Measurements from ENCODE around the gene PDK2. TPM values are rescaled to one million over a fixed set of nuclear protein-coding genes. Genes with fewer than 3 reads are reported as not detected.
A peak's percentile ranks its signal among the peaks of the same experiment; 100 is the strongest.

The PDK2 gene
- total RNA-seq, 6 experiments from 2014 or later, result 26.6 to 35.6 (median 29.6) TPM

DNA sequence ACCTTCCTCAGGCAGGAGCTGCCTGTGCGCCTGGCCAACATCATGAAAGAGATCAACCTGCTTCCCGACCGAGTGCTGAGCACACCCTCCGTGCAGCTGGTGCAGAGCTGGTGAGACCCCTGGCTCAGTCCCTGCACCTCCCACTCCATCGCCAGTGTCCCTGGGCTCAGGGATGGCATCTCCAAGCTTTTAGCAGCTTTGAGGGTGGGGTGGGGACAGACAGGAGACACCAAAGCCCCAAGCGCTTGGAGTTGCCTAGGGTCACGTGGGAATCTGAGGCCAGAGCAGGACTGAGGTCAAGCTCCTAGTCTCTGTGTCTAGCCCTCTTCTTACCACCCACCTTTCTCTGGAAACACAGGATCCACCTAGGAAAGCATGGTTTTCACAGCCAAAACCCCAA, 2.3 kb downstream of the PDK2 start:
- Mint-ChIP-seq H3K4me1 (ENCODE audit: low read depth) (peaks cover 65% of the 10 kb centered on the region), H3K9me3 (no peaks in the 10 kb centered on the region), H3K4me3 (no peak overlapping the region), H3K27me3 (ENCODE audit: insufficient read depth) (peaks cover 26% of the 10 kb centered on the region), H3K27ac (no peak overlapping the region), H3K36me3 (ENCODE audit: low read depth) (no peaks in the 10 kb centered on the region)
- DNase-seq, result no peak
- TF ChIP-seq, protein P1, sequence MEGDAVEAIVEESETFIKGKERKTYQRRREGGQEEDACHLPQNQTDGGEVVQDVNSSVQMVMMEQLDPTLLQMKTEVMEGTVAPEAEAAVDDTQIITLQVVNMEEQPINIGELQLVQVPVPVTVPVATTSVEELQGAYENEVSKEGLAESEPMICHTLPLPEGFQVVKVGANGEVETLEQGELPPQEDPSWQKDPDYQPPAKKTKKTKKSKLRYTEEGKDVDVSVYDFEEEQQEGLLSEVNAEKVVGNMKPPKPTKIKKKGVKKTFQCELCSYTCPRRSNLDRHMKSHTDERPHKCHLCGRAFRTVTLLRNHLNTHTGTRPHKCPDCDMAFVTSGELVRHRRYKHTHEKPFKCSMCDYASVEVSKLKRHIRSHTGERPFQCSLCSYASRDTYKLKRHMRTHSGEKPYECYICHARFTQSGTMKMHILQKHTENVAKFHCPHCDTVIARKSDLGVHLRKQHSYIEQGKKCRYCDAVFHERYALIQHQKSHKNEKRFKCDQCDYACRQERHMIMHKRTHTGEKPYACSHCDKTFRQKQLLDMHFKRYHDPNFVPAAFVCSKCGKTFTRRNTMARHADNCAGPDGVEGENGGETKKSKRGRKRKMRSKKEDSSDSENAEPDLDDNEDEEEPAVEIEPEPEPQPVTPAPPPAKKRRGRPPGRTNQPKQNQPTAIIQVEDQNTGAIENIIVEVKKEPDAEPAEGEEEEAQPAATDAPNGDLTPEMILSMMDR (IDR thresholded peaks at IDR 0.05), result no peak

DNA sequence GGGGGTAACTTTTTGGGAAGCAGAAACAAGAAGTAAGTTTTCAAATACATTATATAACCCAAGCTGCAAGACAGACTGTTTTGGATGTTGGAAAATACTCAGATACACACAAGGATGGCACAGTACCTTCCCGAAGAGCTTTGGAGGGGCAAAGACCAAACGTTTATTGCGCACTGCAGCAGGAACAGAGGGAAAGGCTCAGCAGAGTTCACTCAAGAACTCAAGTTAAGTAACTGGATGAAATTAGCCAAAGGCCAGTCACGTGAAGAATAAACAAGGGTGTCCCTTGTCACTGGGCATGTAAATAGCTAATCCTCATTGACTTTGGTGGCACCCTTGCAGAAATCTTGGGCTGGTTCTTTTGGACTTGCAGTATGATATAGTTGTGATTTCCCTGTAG, 2.8 kb downstream of the PDK2 start:
- Mint-ChIP-seq H3K36me3 (ENCODE audit: low read depth) (no peaks in the 10 kb centered on the region), H3K4me3 (no peak overlapping the region), H3K9me3 (no peaks in the 10 kb centered on the region), H3K27me3 (ENCODE audit: insufficient read depth) (peaks cover 25% of the 10 kb centered on the region), H3K4me1 (ENCODE audit: low read depth) (peaks cover 64% of the 10 kb centered on the region), H3K27ac (no peak overlapping the region)
- DNase-seq, result no peak
- TF ChIP-seq, protein P1 (IDR thresholded peaks at IDR 0.05), result no peak

DNA sequence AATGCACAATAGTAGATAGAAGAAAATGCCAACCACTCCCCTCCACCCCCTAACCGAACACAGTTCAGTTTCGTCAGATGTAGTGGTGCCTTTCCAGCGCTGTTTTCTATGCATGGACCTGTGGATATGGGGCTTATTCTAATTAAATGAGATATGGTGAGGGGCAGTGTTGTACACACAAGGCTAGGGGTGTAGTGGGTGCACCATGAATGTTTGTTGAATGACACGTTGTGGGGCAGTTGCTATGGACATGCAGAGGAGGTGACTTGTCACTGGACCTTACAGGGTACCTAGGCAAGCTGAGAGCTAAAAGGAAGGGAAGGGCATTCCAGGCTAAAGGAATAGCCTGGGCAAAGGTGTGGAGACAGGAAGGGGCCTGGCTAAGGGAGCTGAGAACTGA, 3.4 kb downstream of the PDK2 start:
- Mint-ChIP-seq H3K36me3 (ENCODE audit: low read depth) (no peaks in the 10 kb centered on the region), H3K4me1 (ENCODE audit: low read depth) (peaks cover 58% of the 10 kb centered on the region), H3K27me3 (ENCODE audit: insufficient read depth) (peaks cover 21% of the 10 kb centered on the region), H3K9me3 (no peaks in the 10 kb centered on the region), H3K27ac (no peak overlapping the region), H3K4me3 (no peak overlapping the region)
- DNase-seq, result no peak
- TF ChIP-seq, protein P1 (IDR thresholded peaks at IDR 0.05), result no peak

DNA sequence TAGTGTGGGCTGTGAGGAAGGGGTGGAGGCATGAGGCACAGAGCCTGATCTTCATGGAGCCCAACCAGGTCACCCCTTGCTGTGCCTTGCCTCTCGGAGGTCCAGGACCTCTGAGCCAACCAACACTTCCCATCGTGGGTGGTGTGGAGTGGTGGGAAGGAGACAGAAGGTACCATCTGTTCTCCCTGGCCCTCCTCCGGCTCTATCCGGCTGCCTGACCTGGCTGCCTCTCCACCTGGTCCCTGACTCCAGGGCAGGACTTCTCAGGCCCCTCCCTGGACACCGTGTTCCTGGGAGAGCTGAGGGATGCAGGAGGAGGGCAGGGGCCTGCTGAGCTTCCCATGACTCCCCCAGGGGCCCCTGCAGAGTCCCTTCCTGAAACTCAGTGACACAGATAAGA, 3.9 kb downstream of the PDK2 start:
- TF ChIP-seq, protein P1 (IDR thresholded peaks at IDR 0.05), result no peak
- no peak for DNase-seq
- Mint-ChIP-seq H3K27ac (no peak overlapping the region), H3K36me3 (ENCODE audit: low read depth) (no peaks in the 10 kb centered on the region), H3K4me3 (no peak overlapping the region), H3K4me1 (ENCODE audit: low read depth) (peaks cover 54% of the 10 kb centered on the region), H3K9me3 (no peaks in the 10 kb centered on the region), H3K27me3 (ENCODE audit: insufficient read depth) (peaks cover 21% of the 10 kb centered on the region)

DNA sequence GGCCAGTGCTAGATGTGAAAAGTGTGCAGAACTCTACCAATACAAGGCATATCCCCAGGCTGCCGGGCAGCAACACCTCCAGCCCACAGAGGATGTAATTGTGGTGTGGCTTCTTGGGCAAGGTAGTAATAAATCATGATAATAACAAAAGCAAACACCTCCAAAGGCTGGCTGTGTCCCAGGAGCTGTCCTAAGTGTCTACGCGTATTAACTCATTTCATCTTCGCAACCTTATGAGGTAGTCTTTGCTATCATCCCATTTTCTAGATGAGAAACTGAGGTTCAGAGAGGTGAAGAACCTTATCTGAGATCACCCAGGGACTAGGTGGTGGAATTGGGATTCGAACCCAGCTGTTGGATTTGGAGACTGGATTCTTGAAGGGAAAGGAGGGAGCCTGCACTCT, 5.3 kb downstream of the PDK2 start:
- Mint-ChIP-seq H3K36me3 (ENCODE audit: low read depth) (no peaks in the 10 kb centered on the region), H3K27me3 (ENCODE audit: insufficient read depth) (peaks cover 10% of the 10 kb centered on the region), H3K4me3 (peak overlapping the region; percentile 20; the same call in 1 of the 2 replicates), H3K9me3 (no peaks in the 10 kb centered on the region), H3K4me1 (ENCODE audit: low read depth) (peaks cover 40% of the 10 kb centered on the region), H3K27ac (peak overlapping the region; percentile 74)
- DNase-seq, result no peak
- TF ChIP-seq, protein P1 (IDR thresholded peaks at IDR 0.05), result no peak

DNA sequence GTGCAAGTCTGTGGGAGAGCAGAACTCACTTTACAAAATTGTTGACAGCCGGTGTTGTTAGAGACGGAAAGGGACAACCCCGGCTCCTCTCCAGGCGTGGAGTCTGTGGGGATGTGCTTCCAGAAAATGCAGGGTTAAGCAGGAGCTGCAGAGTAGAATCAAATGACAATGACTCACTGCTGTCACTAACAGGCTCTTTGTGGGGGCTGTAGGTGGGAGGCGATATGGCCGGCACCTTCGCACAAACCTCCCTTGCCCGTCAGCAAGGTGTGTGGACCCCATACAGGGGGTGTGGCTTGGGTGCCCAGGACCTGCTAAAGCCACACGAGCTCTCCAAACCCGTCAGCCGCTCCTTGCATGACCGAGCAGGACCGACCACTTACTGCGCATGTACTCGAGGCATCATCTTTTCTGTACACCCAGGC, 5.8 kb downstream of the PDK2 start:
- Mint-ChIP-seq H3K4me1 (ENCODE audit: low read depth) (peaks cover 36% of the 10 kb centered on the region), H3K27ac (peak overlapping the region; percentile 59), H3K27me3 (ENCODE audit: insufficient read depth) (peaks cover 5% of the 10 kb centered on the region), H3K36me3 (ENCODE audit: low read depth) (no peaks in the 10 kb centered on the region), H3K9me3 (no peaks in the 10 kb centered on the region), H3K4me3 (peak overlapping the region; percentile 20; the same call in 1 of the 2 replicates)
- TF ChIP-seq, protein P1 (IDR thresholded peaks at IDR 0.05), result no peak
- DNase-seq, result peak; percentile 31
